GM18499 (cell line): ENCODE measurements around the gene PHKA1.
"Not testable (repeated sequence)": the region's sequence is repeated elsewhere in the genome, so short reads cannot be mapped to it uniquely, and the experiment has no call there.

ENCODE experiments used
- ATAC-seq: cut with Tn5 transposase; IDR thresholded peaks from one replicate; pipeline ENCODE4 v1.9.1; 2021; ENCODE audit warnings: moderate number of reproducible peaks; ENCODE audit not compliant: insufficient read depth, unreplicated experiment

PHKA1 gene

GRCh38 chrX:72713599-72714477 lies at the start of gene PHKA1:
Gene PHKA1, minus strand, starts transcription at chrX:72714306. Its CDS starts 426 bp downstream, at chrX:72713880.
- ATAC-seq, result not testable (repeated sequence)

GRCh38 chrX:72760454-72760853 lies 46.3 kb upstream of the PHKA1 start:
- ATAC-seq, result not testable (repeated sequence)

GRCh38 chrX:72748545-72748944 lies 34.4 kb upstream of the PHKA1 start:
- ATAC-seq, result not testable (repeated sequence)

- ATAC-seq, result not testable (repeated sequence)
Observed at GRCh38 chrX:72745546-72745945, 31.4 kb upstream of the PHKA1 start.

- no peak for ATAC-seq
Observed at GRCh38 chrX:72735561-72735960, 21.5 kb upstream of the PHKA1 start.

DNA sequence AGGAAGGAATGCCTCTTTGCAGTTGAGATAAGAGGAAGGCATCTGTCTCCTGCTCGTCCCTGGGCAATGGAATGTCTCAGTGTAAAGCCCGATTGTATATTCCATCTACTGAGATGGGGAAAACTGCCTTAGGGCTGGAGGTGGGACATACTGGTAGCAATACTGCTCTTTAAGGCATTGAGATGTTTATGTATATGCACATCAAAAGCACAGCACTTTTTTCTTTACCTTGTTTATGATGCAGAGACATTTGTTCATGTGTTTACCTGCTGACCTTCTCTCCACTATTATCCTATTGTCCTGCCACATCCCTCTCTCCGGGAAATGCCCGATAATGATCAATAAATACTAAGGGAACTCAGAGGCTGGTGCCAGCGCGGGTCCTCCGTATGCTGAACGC lies 19.5 kb upstream of the PHKA1 start:
- not testable (repeated sequence) for ATAC-seq

DNA sequence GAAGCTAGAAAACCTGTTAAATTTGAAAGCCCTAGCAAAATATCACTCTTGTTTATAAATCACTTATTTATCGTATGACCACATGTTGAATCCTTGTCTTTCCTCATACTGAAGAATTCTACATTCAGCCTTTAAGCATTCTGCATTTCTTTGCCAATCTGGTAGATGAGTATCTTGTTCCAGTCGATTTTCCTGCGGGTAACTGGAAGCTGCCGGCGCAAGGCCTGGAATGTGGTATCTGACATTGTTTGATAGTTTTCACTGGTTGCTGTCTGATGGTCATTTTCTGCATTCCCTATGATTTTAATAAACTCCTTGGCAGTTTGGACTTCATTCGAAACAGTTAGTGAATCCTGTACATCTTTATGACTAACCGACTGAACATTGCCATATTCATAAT lies 13.7 kb upstream of the PHKA1 start:
- ATAC-seq, result no peak

- ATAC-seq, result no peak
Observed at GRCh38 chrX:72716766-72717165, 2.7 kb upstream of the PHKA1 start.

DNA sequence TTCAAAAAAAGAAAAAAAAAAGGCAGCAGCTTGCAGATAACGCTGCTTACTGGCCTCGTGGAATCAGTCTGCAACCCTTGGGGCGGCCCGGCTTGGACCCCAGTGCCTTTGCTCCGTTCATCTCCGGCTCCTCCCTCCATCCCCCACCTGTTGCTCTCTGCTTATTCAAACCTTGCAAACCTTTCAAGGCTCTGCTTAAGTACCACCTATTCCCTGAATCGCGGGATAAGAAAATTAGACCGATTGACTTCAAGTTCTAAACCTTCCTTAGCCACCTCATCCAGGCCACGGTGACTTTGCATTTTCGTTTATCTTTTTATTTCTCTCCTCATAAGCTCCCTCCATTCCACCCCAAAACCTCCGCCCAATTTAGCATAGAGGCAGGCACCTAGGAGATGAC lies 1.4 kb upstream of the PHKA1 start:
- no peak for ATAC-seq

DNA sequence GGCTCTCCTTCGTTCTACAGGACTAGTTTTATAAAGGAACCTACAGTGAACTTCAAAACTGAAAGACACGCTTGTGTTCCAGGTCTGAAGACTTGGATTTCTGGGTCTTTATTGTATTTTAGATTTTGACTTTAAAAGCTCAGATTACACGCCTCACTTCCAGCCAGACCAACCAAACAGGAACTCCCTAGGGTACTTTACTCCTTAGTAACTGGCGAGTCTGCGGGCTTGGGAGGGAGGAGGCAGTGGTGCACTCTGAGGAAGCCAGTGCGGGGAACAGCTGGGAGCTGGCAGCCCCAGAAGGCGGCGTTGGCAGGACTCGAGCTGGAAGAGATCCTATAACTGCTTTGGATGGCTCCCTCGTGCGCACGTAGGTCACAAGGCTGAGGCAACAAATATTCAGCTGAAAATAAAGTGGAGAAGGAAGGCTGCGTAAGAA lies 391 bp upstream of the PHKA1 start:
- no peak for ATAC-seq

- ATAC-seq, result no peak
Observed at GRCh38 chrX:72713130-72713529, 976 bp downstream of the PHKA1 start.

- no peak for ATAC-seq
Observed at GRCh38 chrX:72712094-72712755, 1.9 kb downstream of the PHKA1 start.

GRCh38 chrX:72705814-72706213 lies 8.3 kb downstream of the PHKA1 start:
- no peak for ATAC-seq

DNA sequence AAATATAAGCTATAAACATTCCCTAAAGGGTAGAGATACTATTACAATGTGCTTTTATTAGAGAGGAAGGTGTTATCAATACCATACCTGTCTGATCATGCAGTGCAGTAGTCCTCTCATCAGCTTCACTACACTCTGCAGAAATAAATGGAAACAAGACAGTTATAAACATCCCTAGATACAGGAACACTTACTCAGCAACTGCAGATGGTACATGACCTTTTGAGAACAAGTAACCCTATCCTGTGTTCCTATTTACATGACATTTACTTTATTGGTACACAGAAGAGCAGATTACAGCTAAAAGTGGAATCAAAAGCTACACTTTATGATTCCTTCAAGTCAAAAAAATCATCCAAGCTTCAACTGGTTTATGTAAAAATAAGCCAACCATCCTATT lies 9.0 kb downstream of the PHKA1 start:
- no peak for ATAC-seq

DNA sequence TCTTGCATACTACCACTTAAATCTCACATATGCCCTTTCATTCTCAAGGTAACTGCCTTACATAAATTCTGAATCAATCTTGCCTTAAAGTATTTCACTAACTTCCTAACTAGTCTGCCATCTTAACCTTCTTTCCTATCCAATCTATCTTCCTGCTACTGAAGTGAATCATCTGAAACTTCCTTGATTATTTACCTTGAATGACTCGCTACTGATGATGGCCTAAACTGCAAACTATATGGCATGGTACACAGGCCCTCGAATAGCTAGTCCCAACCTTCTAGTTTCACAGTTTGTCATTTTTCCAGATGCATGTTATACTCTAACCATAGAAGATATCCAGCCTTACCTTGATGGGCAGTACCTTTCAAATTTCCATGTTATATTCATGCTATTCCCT lies 19.9 kb downstream of the PHKA1 start:
- ATAC-seq, result no peak

GRCh38 chrX:72693477-72693876 lies 20.6 kb downstream of the PHKA1 start:
- ATAC-seq, result no peak

GRCh38 chrX:72687396-72687795 lies 26.7 kb downstream of the PHKA1 start:
- no peak for ATAC-seq

DNA sequence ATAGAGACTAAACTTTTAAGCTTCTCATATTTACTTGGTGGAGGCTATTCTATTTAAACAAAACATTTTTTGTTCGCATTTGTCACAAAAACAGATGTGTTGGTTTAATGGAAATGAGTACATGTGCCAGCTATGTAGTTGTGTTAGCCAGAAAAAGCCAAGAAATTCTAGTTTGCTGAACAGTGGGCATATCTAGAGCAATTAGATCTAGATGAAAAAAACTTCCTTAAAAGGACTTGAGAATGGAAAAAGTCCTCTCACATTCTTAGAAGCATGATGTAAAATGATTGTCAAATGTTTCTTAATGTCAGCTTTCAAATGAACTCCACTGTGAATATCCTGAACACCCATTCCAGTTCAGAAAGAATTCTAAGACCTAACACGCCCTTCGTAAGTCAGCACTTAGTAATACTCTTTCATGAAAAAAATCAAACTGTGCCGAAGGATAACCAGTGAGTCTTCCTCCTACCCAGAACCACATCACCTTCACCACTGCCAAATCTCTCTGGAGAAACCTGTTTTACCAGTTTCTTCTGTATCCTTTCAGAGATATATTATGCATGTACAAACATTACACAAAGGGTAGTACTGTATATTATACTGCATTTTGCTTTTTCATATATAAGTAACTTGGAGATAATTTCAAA lies 28.2 kb downstream of the PHKA1 start:
- no peak for ATAC-seq

DNA sequence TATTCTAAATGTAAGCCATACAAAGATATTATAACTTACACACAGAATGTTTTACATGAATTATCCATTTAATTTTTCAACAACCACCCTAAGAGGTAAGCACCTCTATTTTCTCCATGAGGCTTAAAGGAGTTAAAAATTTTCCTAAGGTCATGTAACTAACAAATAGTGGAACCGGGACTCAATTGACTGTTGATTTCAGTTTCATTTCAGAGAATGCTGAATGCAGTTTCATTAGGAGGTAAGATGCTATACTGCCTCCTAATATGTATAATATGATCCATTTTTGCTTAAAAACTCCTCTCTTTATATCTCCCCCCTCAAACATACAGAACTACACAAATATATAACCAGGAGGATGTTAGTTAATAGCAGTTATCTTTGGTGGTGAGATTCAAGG lies 29.1 kb downstream of the PHKA1 start:
- no peak for ATAC-seq

DNA sequence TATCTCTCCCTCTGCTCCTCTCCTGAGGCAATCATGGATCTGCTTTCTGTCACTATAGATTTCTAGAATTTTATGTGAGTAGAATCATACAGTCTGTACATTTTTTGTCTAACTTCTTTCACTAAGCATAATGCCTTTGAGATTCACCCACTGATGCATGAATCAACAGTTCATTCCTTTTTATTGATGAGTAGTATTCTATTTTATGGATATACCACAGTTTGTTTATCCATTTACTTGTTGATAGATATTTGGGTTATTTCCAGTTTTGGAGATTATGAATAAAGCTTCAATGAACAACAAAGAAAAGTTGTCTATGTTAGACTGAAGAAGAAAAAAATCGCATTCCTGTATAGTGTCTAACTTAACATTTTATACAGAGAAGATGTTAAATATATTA lies 30.5 kb downstream of the PHKA1 start:
- no peak for ATAC-seq

DNA sequence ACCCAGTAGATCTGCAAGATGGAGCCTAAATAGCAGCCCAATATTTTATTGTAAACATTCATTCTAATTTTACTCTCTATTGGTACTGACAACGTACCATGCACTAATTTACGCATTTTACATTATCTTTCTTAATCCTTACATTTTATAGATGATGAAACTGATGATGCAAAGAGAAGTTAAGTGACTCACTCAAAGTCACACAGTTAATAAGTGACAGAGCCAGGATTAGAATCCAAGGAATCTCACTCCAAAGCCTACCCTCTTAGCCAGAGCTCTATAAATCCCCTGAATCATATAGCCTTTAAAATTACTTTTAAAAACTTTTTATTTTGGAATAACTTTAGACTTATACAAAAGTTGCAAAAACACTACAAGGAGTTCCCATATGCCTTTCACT lies 37.6 kb downstream of the PHKA1 start:
- ATAC-seq, result no peak
